HG03045 (cell line): Measurements from ENCODE around the gene WWTR1.
A peak's percentile ranks its signal among the peaks of the same experiment; 100 is the strongest.

ENCODE experiments used
- ATAC-seq: cut with Tn5 transposase; IDR thresholded peaks from one replicate; pipeline ENCODE4 v1.9.1; 2021; ENCODE audit warnings: mild to moderate bottlenecking, moderate library complexity; ENCODE audit not compliant: unreplicated experiment

The WWTR1 gene

GRCh38 chr3:149502438-149502837 lies 155.4 kb downstream of the WWTR1 start:
- no peak for ATAC-seq

- no peak for ATAC-seq
These were observed 156.3 kb downstream of the WWTR1 start for GRCh38 chr3:149501524-149501923.

DNA sequence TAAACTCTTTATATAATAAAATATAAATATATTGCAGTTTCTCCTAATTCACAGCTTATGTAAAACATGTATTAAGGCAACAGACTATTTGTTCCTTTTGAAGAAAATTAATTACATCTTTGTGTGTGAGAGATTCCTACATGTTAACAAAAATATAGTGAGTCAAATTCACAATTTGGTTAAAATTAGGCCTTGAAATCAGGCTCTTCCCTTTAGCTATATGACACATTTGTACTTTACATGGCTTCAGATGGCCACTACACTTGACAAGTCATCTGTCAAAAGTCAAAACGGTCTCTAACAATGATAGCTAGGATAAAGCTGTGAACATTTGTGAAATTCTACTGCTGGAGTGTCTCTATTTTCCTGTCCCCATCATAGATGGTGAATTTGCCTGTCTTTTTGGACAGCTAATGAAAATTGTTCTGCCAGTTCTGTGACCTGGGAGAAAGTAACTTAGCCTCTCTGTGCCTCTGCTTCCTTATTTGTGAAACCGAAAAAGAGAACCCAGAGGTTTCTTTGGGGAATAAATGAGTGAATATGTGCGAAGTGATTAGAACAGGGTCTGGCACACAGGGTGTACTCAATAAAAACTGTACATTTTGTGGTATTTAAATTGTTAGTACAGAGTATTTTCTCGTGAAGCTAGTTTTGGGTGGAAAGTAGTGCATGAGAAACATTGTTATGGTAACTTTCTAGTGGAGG lies 159.7 kb downstream of the WWTR1 start:
- no peak for ATAC-seq

GRCh38 chr3:149496891-149497290 lies 160.9 kb downstream of the WWTR1 start:
- ATAC-seq: no peak

- ATAC-seq: no peak
These were observed 162.2 kb downstream of the WWTR1 start for GRCh38 chr3:149495581-149496125.

GRCh38 chr3:149494759-149495580 lies 162.9 kb downstream of the WWTR1 start:
- ATAC-seq: no peak

DNA sequence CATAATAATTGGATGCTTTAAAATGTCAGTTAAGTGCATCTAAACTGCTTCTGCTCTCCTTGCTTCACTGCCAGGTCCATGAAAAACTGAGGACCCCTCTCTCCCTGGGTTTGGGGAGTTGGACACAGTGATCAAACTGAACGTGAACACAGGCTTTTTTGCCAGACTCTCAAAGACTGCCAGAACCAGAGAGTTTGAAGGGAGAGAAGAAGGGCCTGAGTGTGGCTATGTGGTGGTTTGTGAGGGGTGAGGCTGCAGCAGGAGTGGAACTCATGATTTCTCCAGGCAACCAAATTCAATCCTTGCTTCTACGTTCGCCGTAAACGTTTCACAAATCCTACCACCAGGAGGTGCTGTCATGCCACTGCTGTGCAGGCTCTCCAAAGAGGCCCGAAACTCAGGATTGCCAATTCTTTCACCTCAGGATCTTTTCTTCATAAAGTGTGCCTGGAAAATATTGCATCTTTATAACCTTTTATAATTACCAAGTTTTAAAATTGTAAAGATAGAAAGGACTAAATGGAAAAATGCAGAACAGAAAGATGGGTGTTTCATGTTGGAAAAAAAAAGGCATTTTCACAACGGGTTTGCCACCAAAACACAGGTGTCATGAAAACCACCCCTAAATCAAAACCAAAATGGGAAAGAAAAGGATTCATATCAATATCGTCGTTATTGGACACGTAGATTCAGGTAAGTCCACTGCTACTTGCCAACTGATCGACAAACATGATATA lies 163.6 kb downstream of the WWTR1 start:
- ATAC-seq: no peak

- no peak for ATAC-seq
These were observed 164.4 kb downstream of the WWTR1 start for GRCh38 chr3:149493315-149494021.

DNA sequence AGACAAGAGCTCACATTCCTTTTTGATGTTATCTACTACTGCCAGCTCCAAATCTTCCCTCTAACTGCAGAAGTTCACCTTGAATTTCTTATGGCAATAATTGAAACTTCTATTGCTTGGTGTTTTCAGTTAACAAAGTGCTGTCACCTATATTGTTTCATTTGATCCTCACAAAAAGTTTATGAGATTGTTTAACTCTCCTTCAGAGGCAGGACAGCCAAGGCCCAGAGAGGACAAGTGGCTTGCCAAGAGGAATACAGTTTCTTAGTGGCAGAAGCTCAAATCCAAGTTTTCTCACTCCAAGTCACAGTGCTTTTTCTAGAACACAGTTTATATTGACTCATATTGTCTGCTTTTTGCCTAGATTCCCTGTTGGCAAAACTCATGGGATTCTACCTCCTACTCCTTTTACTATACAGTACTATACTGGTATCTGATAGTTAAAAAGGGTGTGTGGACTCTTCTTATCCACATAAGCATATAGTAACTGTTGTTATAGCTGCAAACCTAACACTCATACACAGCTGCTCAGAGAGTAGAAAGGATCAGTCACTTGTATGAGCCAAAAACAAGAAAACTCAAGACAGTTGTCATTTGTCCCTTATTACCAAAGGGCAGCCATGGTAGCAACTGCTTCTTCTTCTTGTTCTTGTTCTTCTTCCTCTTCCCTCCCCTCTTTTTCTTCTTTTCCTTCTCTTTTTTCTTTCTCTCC lies 167.4 kb downstream of the WWTR1 start:
- ATAC-seq: no peak

DNA sequence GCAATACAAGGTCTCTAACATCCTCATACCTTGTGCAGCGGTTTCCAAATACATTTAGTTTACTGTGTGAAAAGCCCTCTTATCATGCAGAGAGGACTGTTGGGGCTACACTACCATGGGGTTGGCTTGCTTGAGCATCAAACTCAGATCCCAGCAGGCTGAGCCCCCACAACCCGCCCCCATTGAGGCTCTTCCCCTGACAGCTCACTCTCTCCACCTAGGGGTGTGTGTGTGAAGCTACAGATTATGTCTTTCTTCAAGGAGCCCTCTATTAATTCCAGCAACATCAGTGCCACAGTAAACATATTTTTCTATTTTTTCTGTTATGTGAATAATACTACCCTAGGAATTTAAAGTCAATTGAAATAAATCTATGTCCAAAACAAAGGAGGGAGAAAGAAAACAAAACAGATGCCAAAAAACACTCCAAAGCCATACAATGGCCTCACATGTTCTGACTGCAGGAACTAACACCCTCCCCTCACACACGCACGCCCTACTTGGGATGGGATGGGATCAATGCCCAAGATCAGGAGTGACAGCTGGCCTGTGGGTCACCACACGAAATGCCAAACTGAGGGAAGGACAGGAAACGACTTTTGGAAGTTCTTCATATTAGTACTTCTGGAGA lies 168.7 kb downstream of the WWTR1 start:
- ATAC-seq: no peak

DNA sequence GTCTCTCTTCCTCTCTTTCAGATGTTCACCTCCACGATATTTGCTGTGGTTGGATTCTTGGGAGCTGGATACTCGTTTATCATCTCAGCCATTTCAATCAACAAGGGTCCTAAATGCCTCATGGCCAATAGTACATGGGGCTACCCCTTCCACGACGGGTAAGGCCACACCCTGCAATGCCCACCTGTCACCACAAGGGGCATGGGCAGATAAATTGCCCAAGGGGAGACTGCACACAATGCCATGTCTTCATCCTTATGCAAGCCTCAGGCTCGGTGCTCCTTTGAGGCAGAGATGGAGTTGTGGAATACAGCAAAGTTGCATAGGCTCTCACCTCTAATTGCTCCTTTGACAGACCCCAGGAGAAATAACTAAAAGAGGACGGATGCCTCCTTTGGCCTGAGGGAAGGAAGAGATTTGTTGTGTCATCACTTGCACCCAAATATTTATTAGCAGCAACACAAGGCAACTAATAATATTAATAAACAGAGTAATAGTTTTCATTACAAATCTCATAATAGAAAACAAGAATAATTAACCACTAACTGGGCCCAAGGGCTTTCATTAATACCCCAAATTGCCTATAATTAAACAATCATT lies 170.1 kb downstream of the WWTR1 start:
- ATAC-seq: peak; percentile 66

GRCh38 chr3:149486726-149487125 lies 171.1 kb downstream of the WWTR1 start:
- ATAC-seq: no peak

GRCh38 chr3:149481491-149481890 lies 176.3 kb downstream of the WWTR1 start:
- ATAC-seq: no peak

GRCh38 chr3:149481056-149481455 lies 176.8 kb downstream of the WWTR1 start:
- no peak for ATAC-seq

DNA sequence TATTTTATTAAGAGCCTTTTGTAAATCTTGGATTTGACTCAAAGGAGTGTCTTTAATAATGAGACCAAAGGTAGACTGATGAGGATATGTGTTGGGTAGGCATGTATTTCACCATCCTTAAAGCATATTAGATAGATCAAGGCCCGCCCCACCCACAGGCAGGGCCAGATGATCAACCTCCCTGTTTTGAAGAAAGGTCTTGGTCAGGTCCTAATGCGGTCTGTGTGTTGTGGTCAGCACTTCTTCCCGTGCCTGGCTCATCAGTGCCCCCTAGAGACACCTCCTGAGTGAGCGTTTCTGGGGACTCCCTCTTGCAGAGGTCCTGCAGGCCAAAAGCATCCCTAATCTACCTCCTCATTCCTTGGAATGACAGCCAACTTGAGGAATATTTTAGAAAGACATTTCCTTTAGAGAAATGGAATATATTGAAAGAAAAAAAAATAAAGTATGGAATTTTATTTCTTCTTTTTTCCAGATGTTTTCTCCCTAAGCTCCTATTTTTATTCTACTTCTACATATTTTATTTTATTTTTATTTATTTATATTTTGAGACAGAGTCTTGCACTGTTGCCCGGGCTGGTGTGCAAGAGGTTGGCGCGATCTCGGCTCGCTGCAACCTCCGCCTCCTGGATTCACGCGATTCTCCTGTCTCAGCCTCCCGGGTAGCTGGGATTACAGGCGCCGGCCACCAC lies 177.4 kb downstream of the WWTR1 start:
- ATAC-seq: peak; percentile 93

GRCh38 chr3:149479621-149480325 lies 178.1 kb downstream of the WWTR1 start:
- ATAC-seq: no peak

GRCh38 chr3:149476225-149476624 lies 181.6 kb downstream of the WWTR1 start:
- no peak for ATAC-seq

DNA sequence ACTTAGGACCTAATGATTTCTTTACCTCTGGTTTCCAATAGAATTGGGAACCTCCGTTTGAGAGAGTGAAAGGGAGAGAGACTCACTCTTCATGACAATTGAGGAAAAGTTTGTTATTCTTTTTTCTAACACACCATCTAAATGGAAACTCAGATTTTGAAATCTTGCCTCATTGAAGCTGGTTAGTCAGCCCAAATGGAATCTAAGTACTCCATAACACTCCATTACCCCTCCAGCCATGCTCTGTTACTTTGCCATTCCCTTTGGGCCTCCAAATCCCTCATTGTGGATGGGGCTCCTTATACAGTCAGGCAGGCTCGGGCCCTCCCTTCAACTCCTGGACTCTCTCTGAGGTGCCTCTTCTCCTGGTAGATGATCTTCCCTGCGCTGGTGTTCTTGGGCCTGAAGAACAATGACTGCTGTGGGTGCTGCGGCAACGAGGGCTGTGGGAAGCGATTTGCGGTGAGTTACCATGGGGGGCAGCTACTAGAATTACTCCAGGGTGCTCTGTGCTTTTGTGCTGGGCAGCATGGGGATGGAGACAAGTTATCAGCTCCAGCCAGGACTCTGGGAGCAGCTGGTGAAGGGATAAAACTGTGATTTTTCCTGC lies 182.3 kb downstream of the WWTR1 start:
- no peak for ATAC-seq
